AG09309 (cell line): Measurements from ENCODE around the gene C11orf58.

Experiments used
- DNase-seq: peaks from one replicate; pipeline ENCODE4 v3.0.0-alpha.2; 2010; ENCODE audit warnings: low read depth
- H3K4me3 ChIP-seq: 2 replicates; pipeline ENCODE4 v1.5.1; 2011; ENCODE audit warnings: mild to moderate bottlenecking, low read depth, low read length, moderate library complexity; ENCODE audit not compliant: control insufficient read depth
- CTCF ChIP-seq: IDR thresholded peaks from 2 replicates; pipeline ENCODE4 v1.5.1; 2011; ENCODE audit warnings: mild to moderate bottlenecking, low read depth, low read length, inconsistent platforms; ENCODE audit not compliant: insufficient read depth, control insufficient read depth; ENCODE audit errors: missing control alignments

Gene C11orf58

GRCh38 chr11:16805938-16806337 is 67.5 kb downstream of the C11orf58 start:
- no peak overlapping the region for H3K4me3 ChIP-seq

DNA sequence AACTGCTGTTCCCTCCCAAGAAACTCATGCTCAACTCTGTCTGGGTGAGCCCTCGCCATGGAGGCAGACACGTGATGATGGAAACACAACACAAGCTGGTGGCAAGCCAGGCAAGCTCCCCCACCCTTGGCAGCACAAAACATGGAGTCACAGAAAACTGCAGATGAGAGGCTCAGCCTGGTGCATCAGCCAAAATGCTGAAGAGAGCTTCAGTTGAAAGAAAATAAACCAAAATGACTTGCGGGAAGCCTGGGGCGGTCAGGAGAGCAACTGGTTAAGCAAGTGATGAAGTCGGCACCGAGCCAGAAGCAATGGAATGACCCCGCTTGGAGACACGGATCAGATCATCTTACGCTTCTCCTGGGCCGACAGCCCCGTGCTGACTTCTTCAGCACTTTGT is 68.3 kb downstream of the C11orf58 start:
- DNase-seq = no peak
- no peak overlapping the region for H3K4me3 ChIP-seq
- no peak for TF ChIP-seq CTCF

More at GRCh38 chr11:16805938-16806337, 67.5 kb downstream of the C11orf58 start:
- DNase-seq = no peak
- no peak for TF ChIP-seq CTCF

DNA sequence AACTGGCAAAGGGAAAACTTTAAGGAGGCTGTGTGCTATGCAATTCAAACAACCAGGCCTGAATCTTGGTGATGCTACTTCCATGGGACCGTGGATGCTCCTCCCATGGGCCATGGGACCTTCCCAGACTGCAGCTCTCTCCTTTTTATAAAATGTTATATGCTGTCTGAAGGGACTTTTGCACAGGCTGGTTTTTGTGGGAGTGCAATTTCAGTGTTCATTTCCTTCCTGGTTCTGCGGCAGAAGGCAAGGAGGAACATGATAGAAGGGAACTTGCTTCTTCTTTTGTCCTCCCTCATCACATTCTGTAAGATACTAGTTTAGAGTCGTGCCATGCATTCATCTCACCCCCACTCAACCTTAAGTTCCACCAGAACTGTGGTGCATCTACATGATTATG is 68.9 kb downstream of the C11orf58 start:
- no peak overlapping the region for H3K4me3 ChIP-seq
- no peak for DNase-seq
- no peak for TF ChIP-seq CTCF
